Kidney epithelial cell (primary cell): Measurements from ENCODE around the gene STAT5B. TPM values are rescaled to one million over a fixed set of nuclear protein-coding genes. Genes with fewer than 3 reads are reported as not detected.

Experiments
- DNase-seq: peaks from one replicate; pipeline ENCODE4 v3.0.0-alpha.2; 2010; ENCODE audit warnings: low read depth
- H3K27me3 ChIP-seq: 2 replicates; pipeline ENCODE4 v1.6.0; 2011; ENCODE audit warnings: low read length; ENCODE audit not compliant: control insufficient read depth, insufficient read depth
- H3K36me3 ChIP-seq: 2 replicates; pipeline ENCODE4 v1.5.1; 2011; ENCODE audit warnings: low read length; ENCODE audit not compliant: control insufficient read depth, insufficient read depth
- H3K4me3 ChIP-seq: 2 replicates; pipeline ENCODE4 v1.5.1; 2011; ENCODE audit warnings: low read depth, mild to moderate bottlenecking, control low read depth, low read length
- total RNA-seq: library from RNA; depleted of rRNA; stranded (reverse); fragments of >200 nt; gene quantifications from 2 replicates; pipeline ENCODE4 v1.2.3, GENCODE V29; 2015
- TF ChIP-seq, protein P1 (sequence below): IDR thresholded peaks from 2 replicates; pipeline ENCODE4 v1.5.1; 2011; ENCODE audit warnings: mild to moderate bottlenecking, moderate library complexity, low read length, control low read depth, inconsistent platforms; ENCODE audit not compliant: insufficient read depth, poor library complexity, severe bottlenecking

Gene STAT5B
- total RNA-seq, 1 donor from 2014 or later: 27.5 TPM

DNA sequence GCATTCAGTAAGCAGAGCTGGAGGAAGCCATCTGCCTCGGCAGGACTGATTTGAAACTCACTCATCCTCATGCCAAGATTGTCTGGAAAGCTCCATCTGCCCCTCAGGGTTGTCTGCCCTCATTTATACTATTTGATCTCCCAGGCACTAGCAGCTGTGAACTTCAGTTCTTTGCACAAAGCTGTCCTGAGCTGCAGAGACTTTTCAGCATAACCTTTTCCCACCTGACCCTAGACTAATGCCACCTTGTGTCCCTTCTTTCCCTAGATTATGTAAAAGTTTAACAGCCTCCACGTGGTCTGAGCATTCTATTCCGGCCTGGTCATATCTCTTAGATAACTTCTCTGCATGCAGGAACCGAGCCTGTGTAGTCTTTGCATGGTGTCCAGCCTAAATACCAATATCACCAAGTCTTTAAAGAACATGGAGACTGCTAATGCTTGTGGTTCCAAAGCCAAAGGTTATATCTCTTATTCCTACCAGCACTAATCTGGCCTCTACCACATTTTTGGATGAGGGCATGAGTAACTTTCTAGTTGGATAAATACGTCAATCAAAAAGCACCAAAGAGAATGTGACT, 41.2 kb upstream of the STAT5B start:
- H3K36me3 ChIP-seq: peaks cover 1% of the 10 kb centered on the region
- TF ChIP-seq, protein P1, sequence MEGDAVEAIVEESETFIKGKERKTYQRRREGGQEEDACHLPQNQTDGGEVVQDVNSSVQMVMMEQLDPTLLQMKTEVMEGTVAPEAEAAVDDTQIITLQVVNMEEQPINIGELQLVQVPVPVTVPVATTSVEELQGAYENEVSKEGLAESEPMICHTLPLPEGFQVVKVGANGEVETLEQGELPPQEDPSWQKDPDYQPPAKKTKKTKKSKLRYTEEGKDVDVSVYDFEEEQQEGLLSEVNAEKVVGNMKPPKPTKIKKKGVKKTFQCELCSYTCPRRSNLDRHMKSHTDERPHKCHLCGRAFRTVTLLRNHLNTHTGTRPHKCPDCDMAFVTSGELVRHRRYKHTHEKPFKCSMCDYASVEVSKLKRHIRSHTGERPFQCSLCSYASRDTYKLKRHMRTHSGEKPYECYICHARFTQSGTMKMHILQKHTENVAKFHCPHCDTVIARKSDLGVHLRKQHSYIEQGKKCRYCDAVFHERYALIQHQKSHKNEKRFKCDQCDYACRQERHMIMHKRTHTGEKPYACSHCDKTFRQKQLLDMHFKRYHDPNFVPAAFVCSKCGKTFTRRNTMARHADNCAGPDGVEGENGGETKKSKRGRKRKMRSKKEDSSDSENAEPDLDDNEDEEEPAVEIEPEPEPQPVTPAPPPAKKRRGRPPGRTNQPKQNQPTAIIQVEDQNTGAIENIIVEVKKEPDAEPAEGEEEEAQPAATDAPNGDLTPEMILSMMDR: no peak
- no peak for DNase-seq

DNA sequence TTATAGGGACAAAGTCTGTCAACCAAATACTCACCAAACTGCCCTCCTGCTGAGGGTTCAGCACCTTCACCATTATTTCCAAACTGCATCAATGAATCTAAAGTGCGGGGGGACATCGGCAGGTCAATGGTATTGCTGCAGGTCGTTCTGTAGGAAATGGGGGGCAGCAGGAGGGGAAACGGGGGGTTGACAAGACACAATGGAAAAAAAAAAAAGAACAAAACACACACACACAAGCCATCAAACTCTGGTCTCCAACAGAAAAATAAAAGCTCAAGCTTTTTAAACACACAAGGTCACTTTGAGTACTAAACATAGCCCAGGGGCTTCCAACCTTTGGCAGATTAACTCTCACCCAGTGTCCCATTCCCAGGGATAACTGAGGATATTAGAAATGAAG, 40.6 kb upstream of the STAT5B start:
- Histone ChIP-seq H3K36me3 (peaks cover 1% of the 10 kb centered on the region), H3K4me3 (no peak overlapping the region), H3K27me3 (no peaks in the 10 kb centered on the region)
- DNase-seq: no peak
- TF ChIP-seq, protein P1: no peak

More for the DNA sequence above, 41.2 kb upstream of the STAT5B start:
- H3K27me3 ChIP-seq: no peaks in the 10 kb centered on the region
- no peak overlapping the region for H3K4me3 ChIP-seq

DNA sequence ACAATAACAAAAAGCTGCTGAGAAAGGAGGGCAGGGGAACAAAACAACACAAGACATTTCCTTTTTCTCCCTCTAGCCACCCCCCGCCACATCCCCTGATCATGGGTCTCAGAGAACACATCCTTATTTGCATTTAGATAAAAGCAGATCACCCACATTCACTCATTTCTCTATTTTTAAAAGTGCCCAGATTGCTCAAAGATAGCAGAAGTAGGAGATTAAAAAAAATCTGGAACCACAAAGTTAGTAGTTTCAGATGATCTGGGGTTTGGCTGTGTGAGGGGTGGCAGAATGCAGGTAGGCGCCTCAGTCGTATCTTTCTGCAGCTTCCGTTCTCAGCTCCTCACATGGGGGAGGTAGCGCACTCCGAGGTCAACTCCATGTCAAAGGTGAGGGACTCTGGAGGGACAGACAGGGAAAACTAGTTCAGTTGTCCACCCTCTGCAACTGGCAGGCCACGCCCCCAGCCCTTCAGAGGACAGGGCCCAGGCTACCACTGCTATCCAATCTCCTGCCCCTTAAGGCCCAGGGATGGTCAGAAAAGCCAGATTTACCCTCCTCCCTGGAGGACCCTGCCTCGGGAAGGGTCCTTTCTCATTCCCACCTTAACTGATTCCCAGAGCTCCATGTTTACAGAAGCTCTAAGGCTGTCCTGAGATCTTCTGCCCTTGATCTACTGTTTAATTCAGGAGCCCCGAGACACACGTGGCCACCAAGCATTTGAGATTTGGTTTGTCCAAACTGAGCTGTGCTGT, 39.4 kb upstream of the STAT5B start:
- Histone ChIP-seq H3K36me3 (peaks cover 1% of the 10 kb centered on the region), H3K27me3 (no peaks in the 10 kb centered on the region), H3K4me3 (no peak overlapping the region)
- TF ChIP-seq, protein P1: no peak
- no peak for DNase-seq

DNA sequence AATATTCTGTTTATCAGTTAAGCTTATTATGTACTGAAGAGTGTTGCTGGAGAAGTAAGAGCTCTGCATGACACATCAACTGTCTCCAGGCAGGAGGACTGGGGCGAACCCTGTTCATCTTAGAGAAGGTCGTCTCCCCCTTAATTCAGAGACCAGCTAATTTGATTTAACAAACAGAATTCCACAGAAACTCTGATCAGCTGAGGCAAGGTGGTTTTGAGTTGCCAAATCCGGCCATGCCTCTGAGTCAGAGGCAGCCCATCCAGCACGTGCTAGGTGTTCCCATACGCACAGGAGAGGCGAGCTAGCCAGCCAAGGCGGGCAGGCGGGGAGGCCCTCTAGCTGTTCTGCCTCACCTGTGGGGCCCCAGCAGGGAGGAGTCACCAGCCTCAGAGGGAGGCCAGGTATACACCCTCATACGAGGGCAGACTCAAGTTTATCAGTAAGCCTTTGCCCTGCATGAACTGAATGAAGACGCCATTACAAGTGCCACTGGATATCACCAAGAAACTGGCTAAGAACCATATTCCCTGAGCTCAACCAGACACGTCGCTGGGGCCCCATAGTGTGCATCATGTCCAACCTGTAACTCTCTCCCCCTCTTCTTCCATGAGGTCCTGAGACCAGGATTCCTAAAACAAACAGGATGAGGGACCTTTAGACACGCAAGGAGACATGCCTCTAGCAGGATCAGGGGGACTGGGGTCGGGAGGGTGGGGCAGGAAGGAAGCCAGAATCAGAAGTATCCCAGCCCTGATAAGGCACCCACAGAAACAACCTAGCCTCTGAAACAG, 37.8 kb upstream of the STAT5B start:
- DNase-seq: no peak
- TF ChIP-seq, protein P1: no peak
- Histone ChIP-seq H3K36me3 (peaks cover 1% of the 10 kb centered on the region), H3K27me3 (no peaks in the 10 kb centered on the region), H3K4me3 (no peak overlapping the region)

DNA sequence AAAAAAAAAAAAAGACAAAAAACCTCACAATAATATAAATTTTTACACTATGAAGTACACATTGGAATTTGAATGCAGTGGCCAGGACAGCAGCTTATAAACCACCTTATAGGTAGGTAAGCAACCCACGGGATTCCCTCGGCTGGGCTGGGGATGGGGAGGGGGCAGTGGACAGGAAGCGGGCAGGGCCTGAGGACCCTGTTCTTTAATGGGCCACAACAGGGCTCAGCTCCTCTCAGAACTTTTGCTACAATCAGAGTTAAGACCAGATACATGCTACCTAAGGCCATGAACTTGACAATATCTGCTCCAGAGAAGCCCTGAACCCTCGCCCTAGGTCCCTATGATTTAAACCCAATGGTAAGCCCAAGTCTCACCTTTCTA, 37.2 kb upstream of the STAT5B start:
- TF ChIP-seq, protein P1: no peak
- no peak for DNase-seq
- H3K36me3 ChIP-seq: no peaks in the 10 kb centered on the region
- H3K4me3 ChIP-seq: no peak overlapping the region
- no peaks in the 10 kb centered on the region for H3K27me3 ChIP-seq
